Stimulated activated CD4-positive, alpha-beta T cell treated with anti-CD3 and anti-CD28 coated beads, TNF-alpha, amount 100 ng/mL, for 4 hours (primary cell): Measurements from ENCODE around the gene TLK1.

ENCODE experiments used
- DNase-seq, 3 experiments: peaks; one replicate each; pipeline ENCODE4 v3.0.0-alpha.2; 2020; ENCODE audit warnings: low read depth in 3 of 3

TLK1 gene

GRCh38 chr2:170966648-170967396 is 193.9 kb downstream of the TLK1 start:
- DNase-seq, result no peak

- DNase-seq, result no peak
Observed at GRCh38 chr2:170965446-170966225, 195.1 kb downstream of the TLK1 start.

GRCh38 chr2:170963386-170963785 is 197.3 kb downstream of the TLK1 start:
- DNase-seq, result no peak

- DNase-seq, result no peak
Observed at GRCh38 chr2:170953941-170954340, 206.8 kb downstream of the TLK1 start.

- DNase-seq, result no peak
Observed at GRCh38 chr2:170950221-170950761, 210.4 kb downstream of the TLK1 start.

GRCh38 chr2:170949415-170949814 is 211.3 kb downstream of the TLK1 start:
- DNase-seq, result no peak

GRCh38 chr2:170944545-170944944 is 216.1 kb downstream of the TLK1 start:
- no peak for DNase-seq

GRCh38 chr2:170943596-170943995 is 217.1 kb downstream of the TLK1 start:
- DNase-seq, result no peak

GRCh38 chr2:170943041-170943440 is 217.7 kb downstream of the TLK1 start:
- no peak for DNase-seq

GRCh38 chr2:170942615-170943014 is 218.1 kb downstream of the TLK1 start:
- no peak for DNase-seq
